NT2/D1 (cell line): ENCODE data around the gene NKAIN2.
"Not testable (repeated sequence)": the region's sequence is repeated elsewhere in the genome, so short reads cannot be mapped to it uniquely, and the experiment has no call there.

ENCODE experiments used
- DNase-seq: peaks from one replicate; pipeline ENCODE4 v3.0.0-alpha.2; 2011; ENCODE audit warnings: low read depth, low spot score
- H3K27me3 ChIP-seq: 2 replicates; pipeline ENCODE4 v1.6.0; 2011; ENCODE audit warnings: mild to moderate bottlenecking; ENCODE audit not compliant: insufficient read length, insufficient read depth
- H3K36me3 ChIP-seq: 2 replicates; pipeline ENCODE4 v1.6.1; 2011; ENCODE audit warnings: mild to moderate bottlenecking, low read length, mixed read lengths; ENCODE audit not compliant: insufficient read depth, insufficient read length
- H3K4me1 ChIP-seq: 2 replicates; pipeline ENCODE4 v1.5.1; 2011; ENCODE audit not compliant: insufficient read depth, insufficient read length
- H3K4me3 ChIP-seq: 2 replicates; pipeline ENCODE4 v1.5.1; 2011; ENCODE audit warnings: low read depth; ENCODE audit not compliant: insufficient read length
- H3K9ac ChIP-seq: 2 replicates; pipeline ENCODE4 v1.6.0; 2011; ENCODE audit warnings: low read depth; ENCODE audit not compliant: insufficient read length
- H3K9me3 ChIP-seq: 2 replicates; pipeline ENCODE4 v1.5.1; 2011; ENCODE audit warnings: mild to moderate bottlenecking, low read length; ENCODE audit not compliant: insufficient read depth
- SUZ12 ChIP-seq: IDR thresholded peaks from 2 replicates; pipeline ENCODE4 v1.6.1; 2011; ENCODE audit not compliant: insufficient read length, insufficient read depth; ENCODE audit errors: extremely low read depth
- YY1 ChIP-seq: IDR thresholded peaks from 2 replicates; pipeline ENCODE4 v1.6.1; 2011; ENCODE audit not compliant: insufficient read length, insufficient read depth
- ZNF274 ChIP-seq: IDR thresholded peaks from 2 replicates; pipeline ENCODE4 v1.6.1; 2011; ENCODE audit warnings: mild to moderate bottlenecking, low read depth, low read length

Gene NKAIN2

DNA sequence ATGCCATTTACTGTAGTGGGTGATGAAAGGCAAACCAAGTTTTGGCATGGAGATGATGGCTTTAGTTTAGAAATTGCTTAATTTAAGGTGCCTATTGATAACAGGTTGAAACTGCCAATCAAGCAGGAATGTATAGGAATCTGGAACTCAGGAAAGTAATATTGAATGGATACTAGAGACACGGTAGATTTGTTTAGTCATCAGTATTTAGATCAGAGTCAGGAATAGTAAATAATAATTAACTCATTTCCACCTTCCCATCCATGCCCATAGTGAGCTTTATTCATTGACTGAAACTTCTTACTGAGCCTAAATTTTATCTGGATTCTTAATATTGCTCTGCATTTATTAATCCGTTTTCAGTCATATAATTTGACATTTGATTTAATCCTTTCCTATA, 500.3 kb downstream of the NKAIN2 start:
- no peak for TF ChIP-seq SUZ12
- no peak for TF ChIP-seq ZNF274
- no peak for TF ChIP-seq YY1
- no peaks in the 10 kb centered on the region for H3K4me1 ChIP-seq

DNA sequence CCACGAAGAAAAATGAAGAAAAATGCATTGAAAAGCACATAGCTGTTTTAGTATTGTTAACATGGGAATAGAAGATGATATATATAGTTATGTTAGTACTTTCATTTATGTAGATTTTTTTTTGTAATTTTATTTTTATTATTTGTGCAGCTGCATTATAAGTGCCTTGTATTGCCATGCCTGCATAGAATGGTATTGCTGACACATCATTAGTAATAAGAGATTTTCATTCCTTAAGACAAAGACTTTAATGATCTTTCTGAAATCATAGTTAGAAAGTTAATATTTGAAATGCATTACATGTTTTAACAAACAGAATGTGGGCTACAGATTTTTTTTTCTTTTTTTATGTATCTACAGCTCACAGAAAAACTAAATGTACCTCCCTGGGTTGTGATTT, 506.5 kb downstream of the NKAIN2 start:
- no peaks in the 10 kb centered on the region for H3K4me1 ChIP-seq
- no peak overlapping the region for H3K4me3 ChIP-seq
- no peak for DNase-seq
- no peaks in the 10 kb centered on the region for H3K36me3 ChIP-seq
- no peaks in the 10 kb centered on the region for H3K9me3 ChIP-seq
- no peak overlapping the region for H3K9ac ChIP-seq
- TF ChIP-seq YY1 (no peak), SUZ12 (no peak), ZNF274 (no peak)
- no peaks in the 10 kb centered on the region for H3K27me3 ChIP-seq

More for the DNA sequence above, 500.3 kb downstream of the NKAIN2 start:
- H3K36me3 ChIP-seq = no peaks in the 10 kb centered on the region
- DNase-seq = no peak
- H3K9me3 ChIP-seq = peaks cover 22% of the 10 kb centered on the region; the same call in 1 of the 2 replicates
- no peak overlapping the region for H3K4me3 ChIP-seq
- no peaks in the 10 kb centered on the region for H3K27me3 ChIP-seq
- no peak overlapping the region for H3K9ac ChIP-seq

DNA sequence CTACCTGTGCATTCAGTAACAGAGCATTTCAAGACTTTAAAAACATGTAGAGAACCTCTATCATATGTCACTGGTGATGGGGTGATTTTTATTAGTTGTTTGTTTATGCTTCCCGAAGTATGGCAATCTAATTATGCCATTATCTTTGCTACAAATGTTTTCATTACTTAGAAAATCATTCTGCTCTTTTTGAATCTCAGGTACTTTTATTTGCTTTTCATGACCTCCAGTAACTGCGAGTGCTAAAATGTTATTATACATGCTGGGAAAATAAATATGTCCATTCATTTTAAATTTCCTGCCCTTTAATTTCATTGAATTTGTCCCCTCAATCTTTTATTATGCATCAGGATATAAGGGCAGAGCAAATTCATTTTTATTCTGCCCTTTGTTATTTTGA, 515.7 kb downstream of the NKAIN2 start:
- H3K4me1 ChIP-seq = no peaks in the 10 kb centered on the region
- DNase-seq = no peak
- no peaks in the 10 kb centered on the region for H3K36me3 ChIP-seq
- no peaks in the 10 kb centered on the region for H3K27me3 ChIP-seq
- no peak overlapping the region for H3K4me3 ChIP-seq
- no peaks in the 10 kb centered on the region for H3K9me3 ChIP-seq
- H3K9ac ChIP-seq = no peak overlapping the region
- TF ChIP-seq SUZ12 = no peak
- no peak for TF ChIP-seq ZNF274
- TF ChIP-seq YY1 = no peak

DNA sequence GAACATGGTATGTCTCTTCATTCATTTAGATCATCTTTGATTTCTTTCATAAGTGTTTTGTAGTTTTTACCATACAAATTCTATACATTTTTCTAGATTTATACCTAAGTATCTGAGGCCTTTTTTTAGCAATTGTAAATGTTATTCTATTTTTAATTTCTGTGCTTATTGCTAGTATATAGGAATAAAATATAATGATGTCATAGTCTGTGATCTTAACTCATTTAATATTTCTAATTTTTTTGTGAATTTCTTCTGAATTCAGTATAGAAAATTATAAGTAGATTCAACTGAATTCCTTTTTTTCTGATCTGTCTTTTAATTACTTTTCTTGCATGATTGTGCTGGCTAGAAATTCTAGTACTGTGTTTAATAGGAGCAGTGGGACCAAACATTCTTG, 520.6 kb downstream of the NKAIN2 start:
- TF ChIP-seq SUZ12 = no peak
- TF ChIP-seq YY1 = no peak
- no peak for TF ChIP-seq ZNF274
- H3K36me3 ChIP-seq = no peaks in the 10 kb centered on the region
- no peak overlapping the region for H3K4me3 ChIP-seq
- no peaks in the 10 kb centered on the region for H3K9me3 ChIP-seq
- H3K4me1 ChIP-seq = no peaks in the 10 kb centered on the region
- no peaks in the 10 kb centered on the region for H3K27me3 ChIP-seq
- no peak overlapping the region for H3K9ac ChIP-seq
- DNase-seq = no peak

DNA sequence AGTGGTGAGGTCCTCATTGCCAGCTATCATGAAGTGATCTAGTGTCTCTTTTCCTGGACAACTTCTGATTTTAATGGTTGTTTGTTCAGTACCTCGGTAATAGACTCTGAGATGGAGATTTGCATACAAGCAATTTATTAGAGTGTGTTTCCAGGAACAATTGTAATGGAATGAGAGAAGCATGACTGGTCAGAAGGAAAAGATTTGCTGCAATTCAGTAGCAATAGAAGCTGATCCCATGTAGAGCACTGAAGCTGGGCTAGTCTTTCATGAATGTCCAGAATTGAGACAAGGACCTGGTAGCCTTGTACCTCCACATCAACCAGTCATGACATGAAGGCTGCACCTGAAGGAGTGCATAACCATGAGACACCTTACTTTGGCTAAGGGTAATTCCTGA, 526.5 kb downstream of the NKAIN2 start:
- H3K9ac ChIP-seq = no peak overlapping the region
- H3K4me1 ChIP-seq = no peaks in the 10 kb centered on the region
- no peak overlapping the region for H3K4me3 ChIP-seq
- no peaks in the 10 kb centered on the region for H3K36me3 ChIP-seq
- TF ChIP-seq ZNF274 (no peak), YY1 (no peak), SUZ12 (no peak)
- no peak for DNase-seq
- H3K9me3 ChIP-seq = no peaks in the 10 kb centered on the region
- no peaks in the 10 kb centered on the region for H3K27me3 ChIP-seq

DNA sequence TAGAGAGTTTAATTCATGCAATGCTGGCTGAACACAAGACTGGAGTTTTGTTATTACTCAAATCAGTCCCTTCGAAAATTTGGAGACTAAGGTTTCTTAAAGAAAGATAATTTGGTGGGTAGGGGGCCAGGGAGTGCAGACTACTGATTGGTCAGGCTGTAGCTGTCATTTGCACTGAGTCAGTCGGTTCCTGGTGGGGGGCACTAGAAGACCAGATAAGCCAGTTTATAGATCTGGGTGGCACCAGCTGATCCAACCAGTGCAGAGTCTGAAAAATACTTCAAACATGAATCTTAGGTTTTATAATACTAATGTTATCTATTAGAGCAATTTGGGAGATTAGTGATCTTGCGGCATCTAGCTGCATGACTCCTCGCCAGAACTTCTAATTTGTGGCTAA, 530.7 kb downstream of the NKAIN2 start:
- TF ChIP-seq YY1 = no peak
- no peak for TF ChIP-seq ZNF274
- TF ChIP-seq SUZ12 = no peak
- no peaks in the 10 kb centered on the region for H3K4me1 ChIP-seq
- no peak overlapping the region for H3K9ac ChIP-seq
- DNase-seq = no peak
- H3K36me3 ChIP-seq = no peaks in the 10 kb centered on the region
- H3K27me3 ChIP-seq = no peaks in the 10 kb centered on the region
- H3K4me3 ChIP-seq = no peak overlapping the region
- H3K9me3 ChIP-seq = no peaks in the 10 kb centered on the region

DNA sequence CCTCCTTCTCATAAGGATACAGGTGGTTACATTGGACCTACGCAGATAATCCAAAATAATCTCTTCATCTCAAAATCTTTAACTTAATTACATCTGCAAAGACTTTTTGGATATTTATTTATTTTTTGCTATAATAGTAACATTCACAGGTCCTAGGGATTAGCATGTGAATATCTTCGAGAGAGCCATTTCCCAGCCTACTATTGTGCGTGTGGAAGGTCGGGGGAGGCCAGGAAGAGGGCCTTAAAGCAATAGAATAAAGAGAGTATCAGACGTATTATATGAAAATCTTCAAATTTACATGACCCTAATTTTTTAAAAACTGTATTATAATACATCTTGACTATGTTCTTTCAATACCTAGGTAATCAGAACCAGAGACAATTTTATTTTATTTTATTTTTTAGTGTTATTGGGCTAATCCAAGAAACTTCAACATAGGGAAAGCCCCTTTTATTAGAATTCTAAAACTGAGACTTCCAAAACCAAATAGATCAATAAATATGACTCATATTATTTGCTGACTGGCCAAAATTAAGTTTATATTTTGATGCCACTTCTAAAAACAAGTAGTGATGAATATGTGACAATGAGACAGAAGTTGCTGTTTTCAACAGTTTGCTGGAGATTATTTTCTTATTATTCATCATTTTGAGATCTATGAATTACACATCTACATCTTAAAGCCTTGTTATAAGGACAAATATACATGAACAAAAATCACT, 536.1 kb downstream of the NKAIN2 start:
- TF ChIP-seq YY1 = no peak
- no peak for TF ChIP-seq SUZ12
- no peak for TF ChIP-seq ZNF274
- H3K9ac ChIP-seq = no peak overlapping the region
- H3K36me3 ChIP-seq = no peaks in the 10 kb centered on the region
- no peak for DNase-seq
- no peaks in the 10 kb centered on the region for H3K9me3 ChIP-seq
- H3K27me3 ChIP-seq = no peaks in the 10 kb centered on the region
- H3K4me3 ChIP-seq = no peak overlapping the region
- no peaks in the 10 kb centered on the region for H3K4me1 ChIP-seq

DNA sequence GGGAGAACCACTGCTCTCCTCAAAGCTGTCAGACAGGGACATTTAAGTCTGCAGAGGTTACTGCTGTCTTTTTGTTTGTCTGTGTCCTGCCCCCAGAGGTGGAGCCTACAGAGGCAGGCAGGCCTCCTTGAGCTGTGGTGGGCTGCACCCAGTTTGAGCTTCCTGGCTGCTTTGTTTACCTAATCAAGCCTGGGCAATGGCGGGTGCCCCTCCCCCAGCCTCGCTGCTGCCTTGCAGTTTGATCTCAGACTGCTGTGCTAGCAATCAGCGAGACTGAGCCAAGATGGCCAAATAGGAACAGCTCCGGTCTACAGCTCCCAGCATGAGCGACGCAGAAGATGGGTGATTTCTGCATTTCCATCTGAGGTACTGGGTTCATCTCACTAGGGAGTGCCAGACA, 544.7 kb downstream of the NKAIN2 start:
- H3K27me3 ChIP-seq, DNase-seq, H3K4me3 ChIP-seq, H3K9ac ChIP-seq, H3K36me3 ChIP-seq, H3K9me3 ChIP-seq, H3K4me1 ChIP-seq: not testable (repeated sequence)
